GM19455 (cell line): ENCODE data around the gene CD28.

Source experiments
- ATAC-seq: cut with Tn5 transposase; IDR thresholded peaks from one replicate; pipeline ENCODE4 v1.9.1; 2021; ENCODE audit not compliant: unreplicated experiment

CD28 gene

GRCh38 chr2:203713381-203713780, 6.9 kb downstream of the CD28 start:
- no peak for ATAC-seq

- no peak for ATAC-seq
Observed at GRCh38 chr2:203714112-203714511, 7.7 kb downstream of the CD28 start.

- ATAC-seq, result no peak
Observed at GRCh38 chr2:203715744-203716143, 9.3 kb downstream of the CD28 start.

GRCh38 chr2:203718087-203718486, 11.6 kb downstream of the CD28 start:
- ATAC-seq, result no peak

GRCh38 chr2:203719456-203720410, 13.3 kb downstream of the CD28 start:
- no peak for ATAC-seq

GRCh38 chr2:203720915-203721672, 14.7 kb downstream of the CD28 start:
- ATAC-seq, result no peak

- no peak for ATAC-seq
Observed at GRCh38 chr2:203721781-203722300, 15.4 kb downstream of the CD28 start.

GRCh38 chr2:203722411-203722810, 16.0 kb downstream of the CD28 start:
- no peak for ATAC-seq

GRCh38 chr2:203728321-203728720, 21.9 kb downstream of the CD28 start:
- no peak for ATAC-seq

GRCh38 chr2:203730076-203730729, 23.8 kb downstream of the CD28 start:
- no peak for ATAC-seq

GRCh38 chr2:203730883-203731282, 24.4 kb downstream of the CD28 start:
- ATAC-seq, result no peak

- ATAC-seq, result no peak
Observed at GRCh38 chr2:203732092-203732952, 25.9 kb downstream of the CD28 start.

- no peak for ATAC-seq
Observed at GRCh38 chr2:203732953-203733510, 26.6 kb downstream of the CD28 start.

GRCh38 chr2:203733684-203734083, 27.2 kb downstream of the CD28 start:
- no peak for ATAC-seq

- ATAC-seq, result no peak
Observed at GRCh38 chr2:203734276-203734983, 28.0 kb downstream of the CD28 start.

- no peak for ATAC-seq
Observed at GRCh38 chr2:203737360-203737759, 30.9 kb downstream of the CD28 start.

- no peak for ATAC-seq
Observed at GRCh38 chr2:203739351-203739750, 32.9 kb downstream of the CD28 start.

GRCh38 chr2:203740871-203741281, 34.4 kb downstream of the CD28 start:
- ATAC-seq, result no peak

- no peak for ATAC-seq
Observed at GRCh38 chr2:203741566-203741965, 35.1 kb downstream of the CD28 start.
